Left renal pelvis (tissue), 4 donors: Measurements from ENCODE around the gene NFAT5. TPM values are rescaled to one million over a fixed set of nuclear protein-coding genes. Genes with fewer than 3 reads are reported as not detected.
"Not testable (repeated sequence)": the region's sequence is repeated elsewhere in the genome, so short reads cannot be mapped to it uniquely, and the experiment has no call there.

Source experiments
- DNase-seq, 4 donors: peaks; one replicate each; pipeline ENCODE4 v3.0.0-alpha.2; 2013; ENCODE audit warnings: low read depth in 4 of 4, low spot score in 3 of 4
- polyA plus RNA-seq, 4 donors: library from polyadenylated mRNA; unstranded; fragments of 120-200 nt; gene quantifications; one replicate each; pipeline ENCODE4 v1.2.1, GENCODE V29; 2013; ENCODE audit not compliant: insufficient read length in 4 of 4

NFAT5 gene
- polyA plus RNA-seq, 4 donors, result 37.8 to 58.7 (median 43.8) TPM

DNA sequence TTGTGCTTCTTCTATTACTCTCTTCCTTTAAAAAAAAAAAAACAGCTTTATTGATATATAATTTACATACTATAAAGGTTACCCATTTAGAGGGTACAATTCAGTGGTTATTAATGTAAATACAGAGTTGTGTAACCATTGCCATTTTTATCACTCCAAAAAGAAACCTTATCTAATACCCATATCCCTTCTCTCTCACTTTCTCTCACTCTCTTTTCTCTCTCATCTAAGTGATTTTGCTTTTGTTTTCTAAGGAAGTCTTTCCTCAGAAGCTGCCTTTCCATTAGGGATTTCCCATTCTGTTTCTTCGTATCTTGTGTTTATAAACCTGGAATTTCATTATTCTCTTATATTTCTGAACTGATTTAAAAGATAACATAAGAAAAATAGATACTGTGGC is 55.5 kb downstream of the NFAT5 start:
- DNase-seq, result no peak

DNA sequence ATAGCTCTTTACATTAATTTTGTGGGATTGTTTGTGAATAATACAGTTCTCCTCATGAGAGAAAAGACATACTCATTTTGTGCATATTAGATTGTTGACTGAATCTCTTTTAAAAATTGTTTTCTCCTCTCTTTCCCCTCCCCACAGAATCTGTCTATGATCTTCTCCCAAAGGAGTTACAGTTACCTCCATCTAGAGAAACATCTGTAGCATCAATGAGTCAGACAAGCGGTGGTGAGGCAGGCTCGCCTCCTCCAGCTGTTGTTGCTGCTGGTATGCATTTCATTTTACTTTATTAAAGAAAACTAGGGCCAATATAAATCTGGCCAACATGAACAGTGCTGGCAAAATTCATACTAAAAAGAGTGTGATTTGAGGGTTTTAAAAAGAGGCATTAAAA is 60.5 kb downstream of the NFAT5 start:
- no peak for DNase-seq

DNA sequence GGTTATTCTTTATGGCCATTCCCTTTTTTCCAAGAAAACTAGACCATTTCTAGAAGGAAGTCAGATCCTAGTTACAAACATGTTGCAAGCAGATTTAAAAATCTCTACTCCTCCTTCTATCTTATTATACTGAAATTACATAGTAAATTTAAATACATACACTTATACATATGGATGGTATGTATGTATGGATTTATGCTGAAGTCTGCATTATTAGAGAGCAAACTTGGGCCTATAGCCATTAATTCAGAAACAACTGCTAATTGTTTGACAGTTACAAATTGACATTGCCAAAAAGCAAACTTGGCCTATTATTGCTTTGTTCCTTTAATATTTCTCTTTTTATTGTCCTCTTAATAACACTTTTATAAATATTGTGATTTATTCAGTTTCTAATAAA is 67.1 kb downstream of the NFAT5 start:
- no peak for DNase-seq

DNA sequence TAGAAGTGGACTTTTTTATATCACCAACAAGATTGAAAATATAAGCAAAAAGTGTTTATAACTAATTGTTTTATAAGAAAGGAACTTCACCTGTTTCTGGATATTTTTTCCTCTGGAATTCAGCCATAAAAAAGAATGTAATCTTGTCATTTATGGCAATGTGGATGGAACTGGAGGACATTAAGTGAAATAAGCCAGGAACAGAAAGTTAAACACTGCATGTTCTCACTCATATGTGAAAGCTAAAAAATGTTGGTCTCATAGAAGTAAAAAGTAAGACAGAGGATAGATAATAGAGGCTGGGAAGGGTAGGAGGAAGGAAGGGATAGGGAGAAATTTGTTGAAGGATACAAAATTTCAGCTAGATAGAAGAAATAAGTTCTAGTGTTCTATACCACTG is 67.6 kb downstream of the NFAT5 start:
- DNase-seq, result no peak

DNA sequence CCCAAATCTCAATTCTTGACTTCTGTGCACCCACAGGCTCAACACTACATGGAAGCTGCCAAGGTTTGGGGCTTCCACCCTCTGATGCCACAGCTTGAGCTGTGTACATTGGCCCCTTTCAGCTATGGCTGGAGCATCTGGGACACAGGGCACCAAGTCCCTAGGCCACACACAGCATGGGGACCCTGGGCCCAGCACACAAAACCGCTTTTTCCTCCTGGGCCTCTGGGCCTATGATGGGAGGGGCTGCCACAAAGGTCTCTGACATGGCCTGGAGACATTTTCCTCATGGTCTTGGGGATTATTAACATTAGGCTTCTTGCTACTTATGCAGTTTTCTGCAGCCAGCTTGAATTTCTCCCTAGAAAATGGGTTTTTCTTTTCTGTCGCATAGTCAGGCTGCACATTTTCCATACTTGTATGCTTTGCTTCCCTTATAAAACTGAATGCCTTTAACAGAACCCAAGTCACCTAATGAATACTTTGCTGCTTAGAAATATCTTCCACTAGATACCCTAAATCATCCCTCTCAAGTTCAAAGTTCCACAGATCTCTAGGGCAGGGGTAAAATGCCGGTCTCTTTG is 70.9 kb downstream of the NFAT5 start:
- DNase-seq, result not testable (repeated sequence)

DNA sequence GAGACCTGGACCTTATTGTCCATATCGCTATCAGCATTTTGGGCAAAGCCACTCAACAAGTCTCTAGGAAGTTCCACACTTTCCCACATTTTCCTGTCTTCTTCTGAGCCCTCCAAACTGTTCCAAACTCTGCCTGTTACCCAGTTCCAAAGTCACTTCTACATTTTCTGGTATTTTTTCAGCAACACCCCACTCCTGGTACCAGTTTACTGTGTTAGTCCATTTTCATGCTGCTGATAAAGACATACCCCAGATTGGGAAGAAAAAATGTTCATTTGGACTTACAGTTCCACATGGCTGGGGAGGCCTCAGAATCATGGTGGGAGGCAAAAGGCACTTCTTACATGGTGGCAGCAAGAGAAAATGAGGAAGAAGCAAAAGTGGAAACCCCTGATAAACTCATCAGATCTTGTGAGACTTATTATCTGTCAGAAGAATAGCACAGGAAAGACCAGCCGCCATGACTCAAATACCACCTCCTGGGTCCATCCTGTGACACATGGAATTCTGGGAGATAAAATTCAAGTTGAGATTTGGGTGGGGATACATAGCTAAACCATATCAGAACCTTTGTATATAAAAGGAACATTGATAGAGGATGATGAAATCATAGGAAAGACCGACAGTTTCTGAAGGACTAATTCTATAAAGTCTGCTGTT is 71.6 kb downstream of the NFAT5 start:
- DNase-seq, result not testable (repeated sequence)

DNA sequence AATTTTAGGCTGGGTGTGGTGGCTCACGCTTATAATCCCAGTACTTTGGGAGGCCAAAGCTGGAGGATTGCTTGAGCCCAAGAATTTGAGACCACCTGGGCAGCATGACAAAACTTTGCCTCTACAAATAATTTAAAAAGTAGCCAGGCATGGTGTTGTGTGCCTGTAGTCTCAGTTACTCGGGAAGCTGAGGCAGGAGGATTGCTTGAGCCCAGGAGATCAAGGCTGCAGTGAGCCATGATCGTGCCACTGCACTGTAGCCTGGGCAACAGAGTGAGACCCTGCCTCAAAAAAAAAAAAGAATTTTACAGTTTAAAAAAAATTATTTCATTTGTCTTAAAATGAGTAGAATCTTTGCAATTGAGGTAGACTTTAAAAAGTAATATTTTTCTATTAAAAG is 78.2 kb downstream of the NFAT5 start:
- not testable (repeated sequence) for DNase-seq

DNA sequence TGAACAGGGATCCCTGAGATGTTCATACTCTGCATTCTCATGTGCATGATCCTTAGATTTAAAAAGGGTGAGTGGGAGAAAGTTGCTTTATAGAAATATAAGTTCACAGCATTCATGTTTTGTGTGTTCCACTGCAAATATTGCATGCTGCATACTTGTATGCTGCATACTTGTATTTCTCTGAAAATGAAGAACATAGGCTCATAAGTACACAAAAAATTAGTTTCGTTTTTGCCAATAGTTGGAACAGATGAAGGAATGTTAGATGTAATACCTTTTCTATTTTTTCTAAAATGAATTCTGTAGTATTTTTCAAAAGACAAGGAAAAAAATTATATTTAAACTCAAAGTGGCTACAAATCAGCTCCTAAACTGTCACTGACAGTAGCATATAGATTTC is 79.0 kb downstream of the NFAT5 start:
- no peak for DNase-seq

DNA sequence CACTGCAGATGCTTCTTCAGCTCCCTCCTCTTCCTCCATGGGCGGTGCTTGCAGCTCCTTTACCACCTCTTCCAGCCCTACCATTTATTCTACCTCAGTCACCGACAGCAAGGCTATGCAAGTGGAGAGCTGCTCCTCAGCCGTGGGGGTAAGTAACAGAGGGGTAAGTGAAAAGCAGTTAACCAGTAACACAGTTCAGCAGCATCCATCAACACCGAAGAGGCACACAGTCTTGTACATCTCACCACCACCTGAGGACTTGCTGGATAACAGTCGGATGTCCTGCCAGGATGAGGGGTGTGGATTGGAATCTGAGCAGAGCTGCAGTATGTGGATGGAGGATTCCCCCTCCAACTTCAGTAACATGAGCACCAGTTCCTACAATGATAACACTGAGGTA is 81.3 kb downstream of the NFAT5 start:
- no peak for DNase-seq

DNA sequence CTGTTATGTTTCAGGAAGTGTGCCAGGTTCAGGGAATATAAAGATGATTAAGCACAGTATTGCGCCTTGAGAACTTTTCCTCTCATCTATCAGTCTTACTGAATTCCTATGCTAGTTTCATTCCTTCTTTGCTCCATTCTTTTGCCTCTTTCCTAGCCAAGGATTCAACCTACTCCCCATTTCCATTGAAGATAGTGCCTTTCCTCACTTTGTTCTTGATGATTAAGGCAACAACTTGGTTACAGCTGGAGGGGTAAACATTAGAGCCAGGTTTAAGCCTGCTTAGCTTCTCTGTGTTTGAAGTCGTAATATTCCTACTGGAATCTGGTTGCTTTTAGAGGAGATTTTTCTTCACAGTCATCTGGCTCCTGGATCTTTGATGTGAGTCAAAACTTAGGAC is 85.5 kb downstream of the NFAT5 start:
- DNase-seq, result no peak

DNA sequence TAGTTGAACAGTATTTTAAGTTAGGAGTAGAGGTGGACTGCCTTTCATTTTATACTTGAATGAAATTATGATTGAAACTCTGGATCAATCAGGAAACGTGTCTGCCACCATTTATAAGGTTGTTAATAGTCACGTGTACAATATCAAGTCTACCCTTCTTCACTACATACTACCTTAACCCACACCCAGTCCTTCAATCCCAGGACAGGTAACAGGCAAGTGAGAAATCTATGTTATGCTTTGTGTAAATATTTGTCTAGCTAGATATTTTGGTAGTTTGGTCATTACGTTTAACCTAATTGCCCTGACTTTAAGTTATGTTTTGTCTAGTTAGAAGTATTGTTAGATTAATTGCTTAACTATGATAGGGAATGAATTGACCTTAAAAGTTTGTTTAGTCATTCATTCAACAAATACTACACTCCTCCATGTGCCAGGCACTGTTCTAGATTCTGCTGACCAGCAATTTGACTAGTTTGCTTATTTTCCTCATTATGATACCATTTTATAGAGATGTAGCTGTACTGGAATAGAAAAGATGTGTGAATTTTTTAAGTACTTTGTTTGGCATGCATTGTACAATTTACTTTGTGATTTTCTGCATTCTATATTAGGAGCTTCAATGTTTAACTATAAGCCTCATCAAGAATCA is 88.6 kb downstream of the NFAT5 start:
- DNase-seq, result no peak

DNA sequence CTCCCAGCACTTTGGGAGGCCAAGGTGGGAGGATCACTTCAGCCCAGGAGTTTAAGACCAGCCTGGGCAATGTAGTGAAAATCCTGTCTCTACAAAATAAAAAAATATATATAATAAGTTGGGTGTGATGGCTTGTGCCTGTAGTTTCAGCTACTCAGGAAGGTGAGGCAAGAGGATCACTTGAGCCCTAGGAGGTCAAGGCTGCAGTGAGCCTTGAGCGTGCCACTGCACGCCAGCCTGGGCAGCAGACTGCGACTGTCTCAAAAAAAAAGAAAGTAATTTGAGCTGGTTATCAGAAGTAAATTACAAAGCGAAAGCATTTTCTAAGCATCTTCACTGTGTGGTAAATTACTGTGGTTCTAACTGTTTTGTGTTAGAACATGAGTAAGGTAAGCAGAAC is 94.4 kb downstream of the NFAT5 start:
- no peak for DNase-seq

DNA sequence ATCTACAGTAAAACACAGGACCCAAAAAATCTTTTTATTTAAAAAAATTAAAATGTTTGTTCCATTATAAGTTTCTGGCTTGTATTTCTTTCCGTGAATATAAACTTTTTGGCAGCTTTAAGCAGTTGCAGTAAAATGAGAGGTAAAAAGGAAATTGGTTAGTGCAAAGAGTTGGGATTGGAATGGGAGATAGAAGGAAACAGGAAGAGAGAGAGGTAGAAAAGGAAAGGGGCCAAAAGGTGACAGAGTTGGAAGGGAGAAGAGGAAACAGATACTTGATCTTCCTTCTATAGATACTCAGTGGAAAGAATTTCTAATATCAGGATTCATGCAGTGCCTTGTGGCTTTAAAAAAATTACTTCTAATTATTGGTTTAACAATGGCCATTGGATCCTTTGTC is 97.1 kb downstream of the NFAT5 start:
- DNase-seq, result no peak

DNA sequence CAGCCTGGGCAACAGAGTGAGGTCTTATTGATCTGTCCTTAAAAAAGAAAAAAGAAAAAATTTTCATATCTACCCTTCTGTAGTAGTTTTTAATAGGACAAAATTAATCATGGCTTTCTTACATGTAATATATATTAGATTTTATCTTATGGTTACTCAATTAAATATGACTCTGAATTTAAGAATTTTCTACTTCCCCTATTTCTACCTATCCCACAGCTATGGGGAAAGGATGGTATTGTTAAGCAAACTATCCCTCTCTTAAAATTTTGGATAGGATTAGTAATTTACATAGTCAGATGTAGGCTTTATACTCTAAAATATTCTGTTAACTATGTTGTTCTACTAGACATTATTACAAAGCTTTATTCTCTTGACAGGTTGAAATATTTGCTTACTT is 98.1 kb downstream of the NFAT5 start:
- no peak for DNase-seq

DNA sequence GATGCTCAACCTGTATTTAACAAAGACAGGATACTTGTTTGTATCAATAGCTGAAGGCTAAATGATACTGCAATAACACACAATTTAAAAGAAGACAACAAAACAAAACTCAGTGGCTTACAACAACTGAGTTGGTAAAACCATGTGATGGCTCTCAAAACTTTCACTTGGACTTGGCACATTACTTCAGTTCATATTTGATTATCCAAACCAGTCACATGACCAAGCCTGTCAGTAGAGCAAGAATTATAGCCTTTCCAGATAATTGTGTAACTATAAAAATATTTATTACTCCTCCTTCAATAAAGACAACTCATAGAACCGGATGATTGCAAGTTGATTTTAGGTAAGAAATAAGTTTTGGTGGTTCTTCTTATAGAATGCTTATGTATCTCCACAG is 103.8 kb downstream of the NFAT5 start:
- DNase-seq, result no peak

DNA sequence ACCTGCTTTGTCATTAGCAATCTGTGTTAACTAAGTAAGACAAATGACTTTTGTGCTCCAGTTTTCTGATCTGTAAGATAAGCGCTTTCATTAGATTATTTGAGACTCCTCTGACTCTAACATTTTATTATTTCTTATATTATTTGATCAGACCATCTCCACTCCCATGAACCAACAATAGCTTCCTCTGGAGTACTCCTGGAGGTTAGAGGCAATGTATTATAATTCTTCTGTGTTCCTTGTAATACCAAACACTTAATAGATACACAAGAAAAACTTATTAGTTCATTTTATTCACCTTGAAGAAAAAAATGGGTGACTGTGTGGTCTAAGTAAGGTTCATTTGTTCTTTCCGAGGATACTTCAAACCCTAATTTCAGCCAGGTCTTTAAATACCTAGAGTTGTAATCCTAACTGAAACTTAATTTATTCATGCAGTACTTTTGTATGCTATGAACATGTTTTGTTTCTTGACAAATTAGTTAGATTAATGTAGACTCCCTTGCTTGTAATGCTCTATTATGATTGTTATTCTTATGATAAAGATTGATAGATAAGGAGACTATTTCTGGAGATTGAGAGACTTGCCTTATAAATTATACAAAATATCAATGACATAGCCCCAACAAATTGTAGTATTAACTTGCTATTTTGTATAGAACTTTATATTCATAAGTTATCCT is 106.7 kb downstream of the NFAT5 start:
- no peak for DNase-seq

DNA sequence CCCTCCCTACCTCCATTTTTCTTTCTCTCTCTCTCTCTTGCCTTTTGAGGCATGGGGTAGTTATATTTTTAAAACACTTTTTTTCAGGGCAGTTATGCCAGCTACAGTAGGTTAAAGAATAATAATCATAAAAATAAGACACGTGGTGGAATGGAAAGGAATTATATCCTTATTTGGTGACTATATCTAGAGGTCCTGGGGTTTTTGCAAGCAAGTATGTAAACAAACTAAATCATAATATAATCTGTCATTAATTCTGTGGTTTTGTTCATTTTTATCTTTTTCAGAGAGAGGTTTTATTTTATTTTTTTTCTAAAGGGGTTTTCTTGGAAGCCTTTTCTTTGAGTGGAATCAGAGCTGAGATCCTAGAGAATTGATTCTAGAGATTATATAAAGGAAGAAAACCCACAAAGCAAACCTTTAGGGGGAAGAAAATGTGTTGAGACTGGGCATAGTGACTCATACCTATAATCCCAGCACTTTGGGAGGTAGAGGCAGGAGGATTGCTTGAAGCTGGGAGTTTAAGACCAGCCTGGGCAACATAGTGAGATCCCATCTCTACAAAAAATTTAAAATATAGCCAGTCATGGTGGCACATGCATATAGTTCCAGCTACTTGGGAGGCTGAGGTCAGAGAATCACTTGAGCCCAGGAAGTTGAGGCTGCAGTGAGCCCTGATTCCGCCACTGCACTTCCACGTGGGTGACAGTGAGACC is 107.4 kb downstream of the NFAT5 start:
- DNase-seq, result no peak

DNA sequence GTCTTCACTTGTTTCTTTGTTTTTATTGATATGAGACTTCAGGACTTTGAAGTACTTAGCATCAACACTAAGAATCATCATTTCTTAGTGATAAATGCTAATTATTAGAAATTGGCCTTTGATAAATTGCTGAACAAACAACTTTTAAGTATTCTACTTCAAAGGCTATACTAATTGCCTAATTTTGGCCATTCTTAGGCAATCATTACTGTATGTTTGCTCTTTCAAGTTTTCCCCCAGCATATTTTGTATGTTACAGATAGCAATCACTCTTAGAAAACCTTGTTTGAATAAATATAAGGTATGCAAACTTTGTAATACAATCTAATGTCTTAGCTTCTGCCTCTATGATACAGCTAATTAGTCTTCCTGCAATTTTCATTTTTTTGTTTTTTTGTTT is 114.6 kb downstream of the NFAT5 start:
- no peak for DNase-seq

DNA sequence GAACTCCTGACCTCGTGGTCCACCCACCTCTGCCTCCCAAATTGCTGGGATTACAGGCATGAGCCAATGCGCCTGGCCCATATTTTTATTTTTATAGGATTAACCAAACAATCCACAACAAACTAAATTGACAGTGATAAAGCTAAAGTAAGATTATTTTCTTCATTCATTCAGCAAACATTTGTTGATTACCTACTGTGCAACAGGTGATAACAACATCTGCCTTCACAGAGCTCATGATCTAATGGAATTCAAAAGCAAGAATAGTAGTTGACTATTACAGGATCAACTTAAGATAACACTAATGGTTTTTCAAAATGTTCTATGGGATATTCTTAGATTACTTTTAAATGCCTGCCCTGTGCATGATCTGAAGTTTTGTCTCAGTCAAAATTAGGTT is 122.8 kb downstream of the NFAT5 start:
- no peak for DNase-seq

DNA sequence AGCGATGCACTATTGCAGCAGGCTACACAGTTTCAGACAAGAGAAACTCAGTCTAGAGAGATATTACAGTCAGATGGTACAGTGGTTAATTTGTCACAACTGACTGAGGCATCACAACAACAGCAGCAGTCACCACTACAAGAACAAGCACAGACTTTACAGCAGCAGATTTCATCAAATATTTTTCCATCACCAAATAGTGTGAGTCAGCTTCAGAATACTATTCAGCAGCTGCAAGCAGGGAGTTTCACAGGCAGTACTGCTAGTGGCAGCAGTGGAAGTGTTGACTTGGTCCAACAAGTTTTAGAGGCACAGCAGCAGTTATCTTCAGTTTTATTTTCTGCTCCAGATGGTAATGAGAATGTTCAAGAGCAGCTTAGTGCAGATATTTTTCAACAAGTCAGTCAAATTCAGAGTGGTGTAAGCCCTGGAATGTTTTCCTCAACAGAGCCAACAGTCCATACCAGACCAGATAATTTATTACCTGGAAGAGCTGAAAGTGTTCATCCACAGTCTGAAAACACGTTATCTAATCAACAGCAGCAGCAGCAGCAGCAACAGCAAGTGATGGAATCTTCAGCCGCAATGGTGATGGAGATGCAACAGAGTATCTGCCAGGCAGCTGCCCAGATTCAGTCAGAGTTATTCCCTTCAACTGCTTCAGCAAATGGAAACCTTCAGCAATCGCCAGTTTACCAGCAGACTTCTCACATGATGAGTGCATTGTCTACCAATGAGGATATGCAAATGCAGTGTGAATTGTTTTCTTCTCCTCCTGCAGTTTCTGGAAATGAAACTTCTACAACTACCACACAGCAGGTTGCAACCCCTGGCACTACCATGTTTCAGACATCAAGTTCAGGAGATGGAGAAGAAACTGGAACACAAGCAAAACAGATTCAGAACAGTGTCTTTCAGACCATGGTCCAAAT is 126.5 kb downstream of the NFAT5 start:
- DNase-seq, result no peak
